Left lobe of liver (tissue), 2 donors: Measurements from ENCODE around the gene PIMREG. TPM values are rescaled to one million over a fixed set of nuclear protein-coding genes. Genes with fewer than 3 reads are reported as not detected.

Experiments used
- ATAC-seq: fragments of 200-7000 bp; cut with Tn5 transposase; one replicate; pipeline ENCODE4 v1.9.1; 2020; ENCODE audit warnings: mild to moderate bottlenecking, moderate library complexity
- DNase-seq: peaks from one replicate; pipeline ENCODE4 v3.0.0-alpha.2; 2020; ENCODE audit warnings: low spot score
- total RNA-seq: library from RNA; stranded (reverse); gene quantifications from one replicate; pipeline ENCODE4 v1.2.1, GENCODE V29; 2021
- donor health status: DM: no; HTN: no; CAD: no; lungs with moderate emphysema.
- donor health status: DM: no; HTN: yes; CAD: no.

Gene PIMREG
- total RNA-seq = 0.23 TPM

- peak; percentile 79 for DNase-seq
- ATAC-seq = peak; percentile 94
These were observed at the start of gene PIMREG for GRCh38 chr17:6443692-6444570. Gene PIMREG, plus strand, starts transcription at chr17:6444455. Its CDS starts 656 bp downstream, at chr17:6445111.

DNA sequence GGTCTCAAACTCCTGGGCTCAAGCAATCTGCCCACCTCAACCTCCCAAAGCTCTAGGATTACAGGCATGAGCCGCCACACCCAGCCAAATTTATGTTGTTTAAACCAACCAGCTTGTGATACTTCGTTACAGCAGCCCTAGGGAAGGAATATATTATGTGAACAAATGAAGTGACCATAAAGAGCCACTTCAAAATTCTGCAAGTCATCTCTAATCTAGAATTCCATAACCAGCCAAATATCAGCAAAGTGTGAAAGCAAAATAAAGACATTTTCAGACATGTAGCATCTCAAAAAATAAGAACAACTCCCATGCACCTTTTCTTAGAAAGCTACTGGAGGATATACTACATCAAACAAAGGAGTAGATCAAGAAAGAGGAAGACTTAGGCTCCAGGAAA lies 45.3 kb upstream of the PIMREG start:
- no peak for ATAC-seq
- no peak for DNase-seq

GRCh38 chr17:6402258-6402657 lies 42.0 kb upstream of the PIMREG start:
- DNase-seq (no peak), ATAC-seq (no peak)

- DNase-seq (no peak), ATAC-seq (no peak)
These were observed 36.0 kb upstream of the PIMREG start for GRCh38 chr17:6408276-6408675.

DNA sequence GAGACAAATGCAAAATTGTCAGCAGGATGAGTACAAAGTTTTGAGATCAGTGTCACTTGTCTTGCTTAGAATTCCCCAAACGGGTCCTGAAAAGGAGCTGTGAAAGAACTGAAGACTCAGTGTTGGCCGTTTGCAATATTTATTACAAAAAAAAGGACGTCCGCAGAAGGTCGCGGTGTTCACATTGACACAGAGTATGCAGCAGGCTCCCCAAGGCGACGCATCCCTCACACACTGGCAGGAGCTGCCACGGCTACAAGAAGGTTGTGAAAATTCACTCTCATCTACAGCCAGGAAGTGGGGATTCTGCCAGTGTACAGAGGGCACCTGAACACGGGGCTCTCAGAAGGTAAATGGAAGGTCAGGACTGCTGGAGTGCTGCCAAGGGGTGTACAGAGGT lies 35.5 kb upstream of the PIMREG start:
- ATAC-seq (no peak), DNase-seq (no peak)

DNA sequence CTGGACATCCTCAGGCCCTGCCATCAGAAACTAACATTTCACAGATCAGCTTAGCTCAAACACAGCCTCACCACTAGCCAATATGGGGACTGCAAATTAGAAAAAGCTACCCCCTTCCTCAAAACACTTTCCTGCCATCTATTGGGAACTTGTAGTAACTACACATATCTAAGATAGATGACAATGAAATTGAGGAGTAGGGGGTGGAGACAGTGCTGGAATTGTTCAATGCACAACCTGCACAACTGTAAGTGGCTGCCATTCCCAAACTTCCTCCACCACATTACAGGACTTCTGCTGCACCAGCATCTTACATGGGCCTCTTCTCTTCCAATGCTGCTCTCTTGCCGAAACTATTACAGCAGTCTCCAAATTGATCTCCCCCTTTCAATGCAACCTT lies 31.2 kb upstream of the PIMREG start:
- ATAC-seq (peak; percentile 68), DNase-seq (no peak)

- ATAC-seq = no peak
- DNase-seq = no peak
These were observed 28.6 kb upstream of the PIMREG start for GRCh38 chr17:6415616-6416015.

DNA sequence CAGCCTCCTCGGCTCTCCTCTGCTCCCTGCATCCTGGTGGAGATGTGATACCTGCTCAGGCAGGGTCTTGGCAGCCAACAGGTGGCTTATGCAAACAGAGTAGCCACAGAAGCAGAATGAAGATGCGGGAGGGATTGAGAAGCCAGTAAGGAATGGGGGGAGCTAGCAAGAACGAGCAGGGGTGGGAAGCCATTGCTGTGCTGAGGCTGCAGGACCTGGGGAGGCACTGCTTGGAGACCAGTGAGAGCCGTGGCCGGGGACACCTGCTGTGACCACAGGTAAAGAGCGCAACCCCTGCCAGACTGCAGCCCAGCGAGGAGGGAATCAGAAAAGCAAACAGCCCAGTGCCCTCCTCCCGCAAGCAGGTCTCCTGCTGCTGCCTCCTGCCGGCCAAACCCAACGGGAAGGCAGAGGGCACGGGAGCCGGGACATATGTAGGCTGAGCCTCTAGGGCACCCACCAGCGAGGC lies 24.0 kb upstream of the PIMREG start:
- DNase-seq (no peak), ATAC-seq (peak; percentile 24)

DNA sequence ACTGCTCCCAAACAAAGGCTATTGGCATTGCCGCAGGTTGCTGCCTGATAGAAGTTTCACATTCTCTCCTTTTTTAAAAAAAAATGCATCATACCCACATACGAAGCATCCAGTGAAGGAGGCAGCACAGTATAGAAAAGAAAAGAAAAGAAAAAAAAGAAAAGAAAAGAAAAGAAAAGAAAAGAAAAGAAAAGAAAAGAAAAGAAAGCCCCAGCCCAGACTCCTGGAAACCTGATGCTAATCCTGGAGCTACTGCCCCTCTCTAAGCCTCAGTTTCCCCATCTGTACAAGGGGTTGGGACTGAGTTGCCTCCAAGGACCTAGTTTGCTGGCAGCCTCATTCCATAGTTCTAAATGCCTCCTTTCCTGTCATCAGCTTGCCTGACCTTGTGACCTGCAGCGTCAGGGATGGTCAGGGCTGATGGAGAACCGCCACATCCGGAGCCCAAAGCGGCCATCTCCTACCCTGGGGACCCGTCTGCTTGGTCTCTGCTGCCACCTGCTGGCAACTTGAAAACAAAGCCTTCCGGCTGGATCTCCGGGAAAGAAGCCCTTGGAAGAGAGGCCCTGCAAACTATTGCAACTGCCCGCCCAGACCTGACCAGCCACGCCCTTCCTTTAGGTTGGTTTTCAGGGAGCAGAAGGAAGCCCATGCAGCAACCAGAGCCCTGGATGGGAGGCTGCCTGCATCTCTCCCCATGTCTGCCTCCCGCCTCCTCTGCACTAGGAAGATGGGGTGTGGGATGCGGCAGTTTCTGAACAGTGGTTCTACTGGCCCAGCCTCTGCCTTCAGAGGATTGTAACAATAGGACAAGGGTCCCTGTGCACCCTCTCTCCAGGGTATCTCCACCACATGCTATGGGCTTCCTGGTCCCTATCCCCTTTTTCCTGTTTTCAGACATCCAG lies 22.3 kb upstream of the PIMREG start:
- DNase-seq = peak; percentile 80
- ATAC-seq = peak; percentile 98

GRCh38 chr17:6422654-6423241 lies 21.5 kb upstream of the PIMREG start:
- no peak for ATAC-seq

GRCh38 chr17:6423931-6424330 lies 20.3 kb upstream of the PIMREG start:
- no peak for DNase-seq
- ATAC-seq = no peak

More at GRCh38 chr17:6422654-6423241, 21.5 kb upstream of the PIMREG start:
- DNase-seq = no peak

DNA sequence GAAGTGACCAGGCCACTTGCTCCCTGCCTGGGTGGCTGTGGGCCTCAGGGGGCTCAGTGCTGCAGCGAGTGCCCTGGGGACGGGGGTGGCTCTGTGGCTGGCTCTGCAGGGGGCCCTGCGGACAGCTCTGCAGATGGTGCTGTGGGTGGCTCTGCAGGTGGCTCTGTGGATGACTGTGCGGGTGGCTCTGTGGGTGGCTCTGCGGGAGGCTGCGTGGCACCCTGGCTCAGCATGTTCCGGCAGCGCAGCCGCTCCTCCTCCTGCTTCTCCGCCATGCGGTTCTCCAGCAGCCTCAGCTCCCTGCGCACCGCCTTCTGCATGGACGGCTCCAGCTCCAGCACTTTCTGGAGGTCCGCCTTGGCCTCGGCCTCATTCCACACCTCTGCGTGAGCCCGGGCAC lies 18.8 kb upstream of the PIMREG start:
- no peak for DNase-seq

GRCh38 chr17:6426356-6427101 lies 17.7 kb upstream of the PIMREG start:
- no peak for DNase-seq
- no peak for ATAC-seq

More for the DNA sequence above, 18.8 kb upstream of the PIMREG start:
- no peak for ATAC-seq

DNA sequence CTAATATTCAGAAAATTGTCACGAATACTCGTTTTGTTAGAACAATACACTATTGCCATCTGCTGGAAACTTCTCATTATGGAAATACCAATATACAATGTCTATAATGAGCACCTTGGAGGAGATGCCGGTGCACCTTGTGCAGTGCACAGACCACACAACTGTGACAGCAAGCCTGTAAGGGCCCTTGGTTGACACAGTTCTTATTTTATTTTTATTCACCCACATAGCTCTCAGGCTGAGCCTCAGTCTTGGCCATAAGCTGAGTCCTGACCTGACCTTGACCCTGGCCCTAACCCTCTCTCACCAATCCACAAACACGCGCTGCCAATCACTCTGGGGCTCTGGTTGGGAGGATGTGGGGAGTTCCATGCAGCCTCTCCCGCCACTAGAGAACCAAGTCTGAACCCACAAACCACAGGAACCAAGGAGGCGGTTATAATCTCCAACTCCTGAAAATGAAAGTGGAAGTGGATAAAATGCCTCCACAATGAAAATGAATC lies 16.9 kb upstream of the PIMREG start:
- no peak for ATAC-seq
- no peak for DNase-seq

DNA sequence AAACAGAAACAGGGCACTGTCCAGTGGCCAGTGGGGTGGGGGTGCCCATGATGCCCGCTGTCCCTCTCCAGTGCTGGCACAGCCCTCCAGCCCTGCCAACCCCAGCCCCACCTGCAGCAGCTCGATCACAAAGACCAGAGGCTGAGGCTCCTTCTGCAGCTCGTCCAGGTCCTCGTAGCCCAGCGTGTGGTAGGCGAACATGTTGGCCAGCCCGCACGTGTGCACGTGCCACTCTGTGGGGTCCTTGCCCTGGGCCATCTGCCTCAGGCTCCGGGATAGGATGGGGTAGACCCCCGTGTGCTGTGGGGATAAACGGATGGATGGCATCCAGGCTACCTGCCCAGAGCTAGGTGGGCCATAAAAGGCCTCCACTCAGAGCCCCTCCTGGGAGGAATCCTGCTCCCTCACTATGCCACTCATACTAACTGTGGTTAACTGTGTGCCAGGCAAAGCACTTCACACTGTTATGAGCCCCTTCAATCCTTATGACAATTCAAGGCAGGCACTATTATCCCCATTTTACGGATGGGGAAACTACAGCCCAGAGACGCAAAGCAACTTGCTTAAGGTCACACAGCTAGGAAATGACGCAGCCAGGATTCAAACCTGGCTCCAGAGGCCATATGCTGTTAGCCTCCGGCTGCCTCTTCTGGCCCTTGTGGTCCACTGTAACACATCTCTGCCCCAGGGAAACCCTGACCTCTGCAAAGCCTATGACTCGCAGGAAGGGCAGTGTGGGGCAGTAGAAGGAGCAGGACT lies 15.9 kb upstream of the PIMREG start:
- ATAC-seq (no peak), DNase-seq (no peak)

GRCh38 chr17:6429266-6429665 lies 15.0 kb upstream of the PIMREG start:
- DNase-seq (no peak), ATAC-seq (no peak)

- ATAC-seq = no peak
- DNase-seq = no peak
These were observed 13.5 kb upstream of the PIMREG start for GRCh38 chr17:6430769-6431168.

- ATAC-seq = no peak
- no peak for DNase-seq
These were observed 9.2 kb upstream of the PIMREG start, which contains the start of gene AIPL1 for GRCh38 chr17:6435051-6435450. Gene AIPL1, minus strand, starts transcription at chr17:6435121. Its CDS starts 17 bp downstream, at chr17:6435104.

- DNase-seq = peak; percentile 62
- ATAC-seq = peak; percentile 98
These were observed 8.3 kb upstream of the PIMREG start for GRCh38 chr17:6435968-6436367.
